Lower leg skin (tissue), 3 donors: ENCODE results near the gene PELI3.

Experiments used
- CTCF ChIP-seq, 3 donors: fragments of 450-650 bp; IDR thresholded peaks; one replicate each; pipeline ENCODE4 v1.5.1; 2016; ENCODE audit warnings: antibody characterized with exemption in 3 of 3, mild to moderate bottlenecking in 3 of 3, moderate library complexity in 2 of 3
- POLR2A ChIP-seq, 2 donors: fragments of 450-650 bp; IDR thresholded peaks; one replicate each; pipeline ENCODE4 v1.6.1; 2016 to 2017; ENCODE audit warnings: antibody characterized with exemption in 2 of 2, mild to moderate bottlenecking in 1 of 2, moderate library complexity in 1 of 2

- TF ChIP-seq CTCF (IDR thresholded peaks at IDR 0.05) = no peak
- no peak for TF ChIP-seq POLR2A (IDR thresholded peaks at IDR 0.05)
Measured at GRCh38 chr11:66505276-66505816, 38.6 kb downstream of the PELI3 start.
